Stimulated activated CD4-positive, alpha-beta T cell treated with anti-CD3 and anti-CD28 coated beads, Interleukin-4, amount 100 ng/mL, for 24 hours (primary cell): ENCODE data around the gene ITGB8.

Experiments used
- DNase-seq: peaks from one replicate; pipeline ENCODE4 v3.0.0-alpha.2; 2020

The ITGB8 gene

GRCh38 chr7:20343941-20344340, 13.2 kb downstream of the ITGB8 start:
- DNase-seq = no peak

- DNase-seq = no peak
These were observed 13.7 kb downstream of the ITGB8 start for GRCh38 chr7:20344396-20344795.

GRCh38 chr7:20346577-20346976, 15.9 kb downstream of the ITGB8 start:
- no peak for DNase-seq

- DNase-seq = no peak
These were observed 17.0 kb downstream of the ITGB8 start for GRCh38 chr7:20347680-20348079.

- no peak for DNase-seq
These were observed 17.6 kb downstream of the ITGB8 start for GRCh38 chr7:20348125-20348807.

- no peak for DNase-seq
These were observed 19.8 kb downstream of the ITGB8 start for GRCh38 chr7:20350518-20350951.

GRCh38 chr7:20350996-20351692, 20.4 kb downstream of the ITGB8 start:
- DNase-seq = no peak

- no peak for DNase-seq
These were observed 21.2 kb downstream of the ITGB8 start for GRCh38 chr7:20351901-20352300.

- DNase-seq = no peak
These were observed 22.0 kb downstream of the ITGB8 start for GRCh38 chr7:20352573-20353306.

- DNase-seq = no peak
These were observed 24.2 kb downstream of the ITGB8 start for GRCh38 chr7:20354610-20355528.

GRCh38 chr7:20358106-20358505, 27.4 kb downstream of the ITGB8 start:
- DNase-seq = no peak

GRCh38 chr7:20358762-20359282, 28.1 kb downstream of the ITGB8 start:
- no peak for DNase-seq

GRCh38 chr7:20359341-20359963, 28.8 kb downstream of the ITGB8 start:
- DNase-seq = no peak

- no peak for DNase-seq
These were observed 32.0 kb downstream of the ITGB8 start for GRCh38 chr7:20362574-20363253.

- no peak for DNase-seq
These were observed 34.0 kb downstream of the ITGB8 start for GRCh38 chr7:20364571-20365196.

GRCh38 chr7:20365486-20365885, 34.8 kb downstream of the ITGB8 start:
- DNase-seq = no peak

- no peak for DNase-seq
These were observed 43.7 kb downstream of the ITGB8 start for GRCh38 chr7:20374399-20374798.

GRCh38 chr7:20376796-20377195, 46.1 kb downstream of the ITGB8 start:
- no peak for DNase-seq

- no peak for DNase-seq
These were observed 50.8 kb downstream of the ITGB8 start for GRCh38 chr7:20381406-20382034.

- DNase-seq = no peak
These were observed 52.7 kb downstream of the ITGB8 start for GRCh38 chr7:20383351-20383750.
